GM15510 (cell line): ENCODE data around the gene OR8D2.

ENCODE experiments used
- POLR2A ChIP-seq: IDR thresholded peaks from 3 replicates; pipeline ENCODE4 v1.6.1; 2011; ENCODE audit warnings: borderline replicate concordance; ENCODE audit not compliant: insufficient read length; ENCODE audit errors: extremely low read depth

The OR8D2 gene, protein sequence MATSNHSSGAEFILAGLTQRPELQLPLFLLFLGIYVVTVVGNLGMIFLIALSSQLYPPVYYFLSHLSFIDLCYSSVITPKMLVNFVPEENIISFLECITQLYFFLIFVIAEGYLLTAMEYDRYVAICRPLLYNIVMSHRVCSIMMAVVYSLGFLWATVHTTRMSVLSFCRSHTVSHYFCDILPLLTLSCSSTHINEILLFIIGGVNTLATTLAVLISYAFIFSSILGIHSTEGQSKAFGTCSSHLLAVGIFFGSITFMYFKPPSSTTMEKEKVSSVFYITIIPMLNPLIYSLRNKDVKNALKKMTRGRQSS

GRCh38 chr11:124320097-124320496 lies at the start of gene OR8D2:
OR8D2 (minus strand) TSS chr11:124320197; CDS start chr11:124320197, 0 bp downstream.
- TF ChIP-seq POLR2A = no peak

DNA sequence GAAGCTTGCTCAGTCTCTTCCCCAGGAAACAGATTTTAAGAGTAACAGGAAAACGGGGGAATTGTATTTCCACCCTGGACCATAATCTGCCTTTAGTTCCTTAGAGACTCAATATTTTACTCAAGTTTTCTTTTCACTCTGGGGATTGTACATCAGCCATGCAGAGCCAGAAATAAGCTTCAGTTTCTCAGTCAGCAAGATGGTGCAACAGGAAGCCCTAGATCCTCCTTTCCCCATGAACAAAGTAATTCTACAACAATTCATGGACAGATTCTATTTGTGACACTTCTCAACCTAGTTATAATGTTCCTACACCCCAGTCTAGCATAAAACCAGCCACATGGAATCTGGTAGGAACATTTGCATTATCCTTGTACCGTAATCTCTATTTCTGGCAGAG lies 39.6 kb upstream of the OR8D2 start:
- no peak for TF ChIP-seq POLR2A

DNA sequence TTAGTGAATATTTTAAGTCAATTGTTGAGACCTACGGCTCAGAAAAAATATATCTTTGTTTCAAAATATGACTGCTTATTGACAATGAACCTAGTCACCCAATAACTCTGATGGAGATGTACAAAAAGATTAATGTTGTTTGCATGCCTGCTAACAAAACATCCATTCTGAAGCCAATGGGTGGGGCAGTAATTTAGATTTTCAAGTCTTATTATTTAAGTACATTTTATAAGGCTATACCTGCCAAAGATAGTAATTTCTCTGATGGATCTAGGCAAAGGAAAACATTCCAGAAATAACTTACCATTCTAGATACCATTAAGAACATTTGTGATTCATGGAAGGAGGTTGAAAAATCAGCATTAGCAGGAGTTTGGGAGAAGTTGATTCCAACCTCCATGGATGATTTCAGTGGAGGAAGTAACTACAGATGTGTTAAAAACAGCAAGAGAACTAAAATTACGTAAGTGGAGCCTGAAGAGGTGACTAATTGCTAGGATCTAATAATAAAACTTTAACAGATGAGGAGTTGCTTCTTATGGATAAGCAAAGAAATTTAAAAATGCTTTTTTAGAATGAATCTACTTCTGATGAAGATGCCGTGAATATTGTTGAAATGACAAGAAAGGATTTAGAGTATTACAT lies 26.4 kb upstream of the OR8D2 start:
- TF ChIP-seq POLR2A = no peak

DNA sequence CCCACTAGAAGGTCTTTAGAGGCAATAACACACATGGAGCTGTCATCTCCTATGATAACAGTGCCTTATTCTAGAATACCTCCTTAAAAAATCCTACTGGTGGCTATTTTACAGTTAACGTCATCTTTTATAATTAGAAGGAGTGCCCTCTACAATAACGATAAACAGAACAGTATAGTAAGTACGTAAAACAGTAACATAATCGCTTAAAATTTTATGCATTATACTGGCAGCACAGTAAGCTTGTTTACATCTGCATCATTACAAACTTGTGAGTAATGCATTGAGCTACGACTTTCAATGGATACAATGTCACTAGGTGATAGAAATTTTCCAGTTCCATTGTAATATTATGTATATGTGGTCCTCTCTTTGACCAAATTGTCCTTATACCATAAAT lies 24.3 kb upstream of the OR8D2 start:
- no peak for TF ChIP-seq POLR2A

- TF ChIP-seq POLR2A = no peak
These were observed 20.1 kb upstream of the OR8D2 start for GRCh38 chr11:124340142-124340447.

DNA sequence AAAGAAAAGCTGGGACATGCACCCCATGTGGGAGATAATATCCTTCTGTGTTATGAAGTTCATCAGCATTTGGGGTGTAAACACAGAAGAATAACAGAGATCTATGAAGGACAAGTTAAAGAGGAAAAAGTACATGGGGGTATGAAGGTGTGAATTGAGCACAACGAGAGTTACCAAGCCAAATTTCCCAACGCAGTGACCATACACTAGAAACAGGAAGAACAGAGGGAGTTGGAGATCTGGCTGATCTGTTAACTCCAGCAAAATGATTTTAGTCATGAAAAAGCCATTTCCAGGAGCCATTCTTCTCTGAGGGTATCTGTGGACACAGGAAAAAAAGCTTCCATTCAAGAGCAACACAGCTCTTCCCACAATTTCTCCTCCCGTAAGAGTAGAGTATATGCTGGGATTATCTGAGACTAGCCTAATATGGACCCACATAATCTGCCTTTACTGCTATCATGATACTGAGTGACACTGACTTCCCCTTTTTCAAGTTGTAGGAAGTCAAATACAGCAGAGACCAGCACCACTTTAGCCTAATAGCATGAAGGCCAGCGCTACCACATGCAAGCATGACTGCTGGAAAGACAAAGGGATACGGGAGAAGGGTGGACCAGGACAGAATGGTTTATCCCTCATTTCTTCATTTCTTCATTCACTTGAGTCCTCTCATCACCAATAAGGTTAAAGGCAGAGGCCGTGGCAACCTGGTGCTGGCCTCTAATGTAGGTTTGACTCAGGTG lies 19.6 kb upstream of the OR8D2 start:
- TF ChIP-seq POLR2A = no peak

DNA sequence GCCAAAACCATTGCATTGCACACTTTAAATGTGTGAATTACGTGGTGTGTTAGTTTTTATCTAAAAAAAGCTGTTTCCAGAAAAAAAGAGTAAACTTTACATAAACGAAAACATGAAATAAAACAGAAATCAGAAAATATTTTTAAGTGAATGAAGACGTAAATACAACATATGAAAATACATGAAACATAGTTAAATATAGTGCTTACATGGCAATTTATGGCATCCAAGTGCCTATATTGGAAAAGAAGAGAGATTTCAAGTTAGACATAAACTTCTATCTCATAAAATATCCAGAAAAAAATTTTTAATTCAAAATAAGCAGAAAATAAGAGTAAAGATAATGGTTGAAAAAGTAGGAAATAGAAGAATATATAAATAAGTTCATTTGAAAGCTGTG lies 11.9 kb upstream of the OR8D2 start:
- no peak for TF ChIP-seq POLR2A

DNA sequence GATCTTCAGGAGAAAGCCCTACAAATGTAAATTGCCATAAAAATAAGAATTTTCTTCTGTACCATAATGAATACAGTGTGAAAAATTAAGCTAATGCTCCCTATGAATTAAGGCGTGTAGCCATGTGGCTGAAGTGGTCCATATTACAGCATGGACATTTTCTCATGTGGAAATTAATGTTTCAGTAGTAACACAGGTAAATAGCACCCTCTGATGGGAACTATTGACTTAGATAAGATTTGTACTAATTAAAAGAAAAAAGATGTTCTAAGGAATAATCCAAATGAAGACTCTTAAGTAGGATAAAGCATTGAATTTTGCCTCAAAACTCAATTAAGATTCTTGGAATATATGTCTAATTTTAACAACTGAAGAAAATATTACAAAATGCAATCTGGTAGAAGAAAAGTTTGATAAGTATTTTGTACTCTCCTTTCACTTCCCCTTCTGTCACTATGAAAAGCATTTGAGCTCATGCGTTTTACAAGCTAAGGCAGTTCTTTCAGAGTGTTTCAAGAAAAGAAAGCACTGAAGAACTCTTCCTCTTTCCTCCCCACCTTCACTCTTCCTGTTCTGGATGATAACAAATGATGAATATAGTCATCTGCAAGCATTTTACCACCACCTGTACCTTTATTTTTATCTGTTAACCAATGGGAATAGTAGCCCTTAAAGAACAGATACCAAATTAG lies 9.9 kb upstream of the OR8D2 start:
- TF ChIP-seq POLR2A = no peak

DNA sequence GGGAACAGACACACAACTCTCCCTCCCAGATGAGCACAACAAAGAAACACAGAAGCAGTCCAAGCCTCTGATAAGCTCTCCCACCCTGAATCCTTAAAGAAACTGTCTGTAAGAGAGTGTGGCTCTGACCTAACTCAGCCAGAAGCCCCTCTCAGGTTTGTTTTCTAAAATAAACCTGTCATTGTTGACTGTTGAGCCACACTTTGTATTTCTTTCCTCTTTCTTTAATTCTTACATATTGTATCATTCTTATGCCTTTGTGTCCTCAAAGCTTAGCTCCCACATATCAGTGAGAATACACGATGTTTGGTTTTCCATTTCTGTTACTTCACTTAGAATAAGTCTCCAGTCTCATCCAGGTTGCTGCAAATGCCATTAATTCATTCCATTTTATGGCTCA lies 7.8 kb upstream of the OR8D2 start:
- TF ChIP-seq POLR2A = no peak

- TF ChIP-seq POLR2A = no peak
These were observed 2.4 kb upstream of the OR8D2 start for GRCh38 chr11:124322356-124322755.

- no peak for TF ChIP-seq POLR2A
These were observed 4.9 kb downstream of the OR8D2 start for GRCh38 chr11:124315052-124315451.

GRCh38 chr11:124313849-124314248 lies 6.1 kb downstream of the OR8D2 start, which contains the start of gene OR8D1:
OR8D1 (minus strand) TSS chr11:124313949; CDS start chr11:124310766, 3,183 bp downstream.
- no peak for TF ChIP-seq POLR2A

GRCh38 chr11:124313131-124313530 lies 6.9 kb downstream of the OR8D2 start:
- no peak for TF ChIP-seq POLR2A

GRCh38 chr11:124311670-124312069 lies 8.3 kb downstream of the OR8D2 start:
- TF ChIP-seq POLR2A = no peak

DNA sequence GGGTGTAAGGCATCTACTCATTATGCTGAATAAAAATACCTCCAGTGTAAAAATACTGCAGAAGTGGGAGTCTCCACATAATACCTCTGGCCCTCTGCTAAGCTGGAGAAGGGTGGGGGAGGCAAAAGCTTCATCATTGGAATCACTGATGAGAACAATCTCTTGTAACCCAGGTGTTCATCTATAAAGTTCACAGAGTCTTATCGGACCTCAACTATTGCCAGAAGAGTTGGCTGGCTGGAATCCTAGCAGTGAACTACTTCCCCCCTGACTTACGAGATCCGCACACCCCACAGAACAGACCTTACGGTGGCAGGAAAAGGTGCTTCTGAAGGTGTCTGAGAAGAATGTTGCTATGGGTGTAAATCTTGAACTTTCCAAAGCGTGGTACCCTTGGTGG lies 8.7 kb downstream of the OR8D2 start:
- TF ChIP-seq POLR2A = no peak

- TF ChIP-seq POLR2A = no peak
These were observed 9.3 kb downstream of the OR8D2 start for GRCh38 chr11:124310721-124311120.

DNA sequence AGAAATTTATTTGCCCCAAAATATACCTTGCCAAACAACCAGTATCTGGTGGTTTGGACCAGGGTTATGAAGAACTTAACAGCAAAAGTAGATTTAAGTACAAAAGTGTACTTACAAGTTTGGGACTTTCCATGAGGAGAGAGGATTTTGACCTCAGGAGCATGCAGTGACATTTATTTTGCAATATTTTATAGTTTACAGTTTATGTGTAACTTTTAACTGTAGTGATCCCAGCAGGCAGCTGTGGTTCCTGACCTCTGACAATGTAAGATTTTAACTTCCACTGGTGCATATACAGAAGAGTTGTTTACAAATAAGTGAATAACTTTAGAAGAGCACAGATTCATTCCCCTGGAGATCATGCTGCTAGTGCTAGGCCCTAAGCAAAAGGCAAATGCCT lies 12.9 kb downstream of the OR8D2 start:
- no peak for TF ChIP-seq POLR2A
